ENCODE measurements around the gene CBFA2T2.

CBFA2T2 gene

GRCh38 chr20:33585413-33585812 is 95.5 kb downstream of the CBFA2T2 start:
- no peak for TF ChIP-seq TAF1 (IDR thresholded peaks at IDR 0.05; ENCODE audit: borderline replicate concordance, insufficient read depth, low read length)
- no peak for TF ChIP-seq POLR2AphosphoS5 (IDR thresholded peaks at IDR 0.05; ENCODE audit: low read depth, low read length)
- TF ChIP-seq SIN3A (IDR thresholded peaks at IDR 0.05; ENCODE audit: borderline replicate concordance, insufficient read depth, low read length), result no peak
- no peak for TF ChIP-seq FOXP2 (optimal IDR thresholded peaks at IDR 0.05; ENCODE audit: borderline replicate concordance, extremely low read depth, extremely low read length, insufficient read depth)
- no peak for TF ChIP-seq REST (IDR thresholded peaks at IDR 0.05; ENCODE audit: insufficient read depth in 1 of 2, low read depth in 2 of 2, low read length in 2 of 2)

- TF ChIP-seq TAF1 (IDR thresholded peaks at IDR 0.05; ENCODE audit: borderline replicate concordance, insufficient read depth, low read length) (no peak), FOXP2 (optimal IDR thresholded peaks at IDR 0.05; ENCODE audit: borderline replicate concordance, extremely low read depth, extremely low read length, insufficient read depth) (no peak), POLR2AphosphoS5 (IDR thresholded peaks at IDR 0.05; ENCODE audit: low read depth, low read length) (no peak), SIN3A (IDR thresholded peaks at IDR 0.05; ENCODE audit: borderline replicate concordance, insufficient read depth, low read length) (no peak), REST (IDR thresholded peaks at IDR 0.05; ENCODE audit: insufficient read depth in 1 of 2, low read depth in 2 of 2, low read length in 2 of 2) (no peak)
Measured at GRCh38 chr20:33589059-33589458, 99.2 kb downstream of the CBFA2T2 start.

- TF ChIP-seq TAF1 (IDR thresholded peaks at IDR 0.05; ENCODE audit: borderline replicate concordance, insufficient read depth, low read length) (no peak), FOXP2 (optimal IDR thresholded peaks at IDR 0.05; ENCODE audit: borderline replicate concordance, extremely low read depth, extremely low read length, insufficient read depth) (no peak), SIN3A (IDR thresholded peaks at IDR 0.05; ENCODE audit: borderline replicate concordance, insufficient read depth, low read length) (no peak), REST (IDR thresholded peaks at IDR 0.05; ENCODE audit: insufficient read depth in 1 of 2, low read depth in 2 of 2, low read length in 2 of 2) (no peak), POLR2AphosphoS5 (IDR thresholded peaks at IDR 0.05; ENCODE audit: low read depth, low read length) (no peak)
Measured at GRCh38 chr20:33594743-33595142, 104.8 kb downstream of the CBFA2T2 start.

GRCh38 chr20:33600414-33600813 is 110.5 kb downstream of the CBFA2T2 start:
- TF ChIP-seq SIN3A (IDR thresholded peaks at IDR 0.05; ENCODE audit: borderline replicate concordance, insufficient read depth, low read length) (no peak), FOXP2 (optimal IDR thresholded peaks at IDR 0.05; ENCODE audit: borderline replicate concordance, extremely low read depth, extremely low read length, insufficient read depth) (no peak), TAF1 (IDR thresholded peaks at IDR 0.05; ENCODE audit: borderline replicate concordance, insufficient read depth, low read length) (no peak), REST (IDR thresholded peaks at IDR 0.05; ENCODE audit: insufficient read depth in 1 of 2, low read depth in 2 of 2, low read length in 2 of 2) (no peak), POLR2AphosphoS5 (IDR thresholded peaks at IDR 0.05; ENCODE audit: low read depth, low read length) (no peak)

- TF ChIP-seq REST (IDR thresholded peaks at IDR 0.05; ENCODE audit: insufficient read depth in 1 of 2, low read depth in 2 of 2, low read length in 2 of 2), result no peak
- TF ChIP-seq POLR2AphosphoS5 (IDR thresholded peaks at IDR 0.05; ENCODE audit: low read depth, low read length), result no peak
- TF ChIP-seq FOXP2 (optimal IDR thresholded peaks at IDR 0.05; ENCODE audit: borderline replicate concordance, extremely low read depth, extremely low read length, insufficient read depth), result no peak
- no peak for TF ChIP-seq SIN3A (IDR thresholded peaks at IDR 0.05; ENCODE audit: borderline replicate concordance, insufficient read depth, low read length)
- TF ChIP-seq TAF1 (IDR thresholded peaks at IDR 0.05; ENCODE audit: borderline replicate concordance, insufficient read depth, low read length), result no peak
Measured at GRCh38 chr20:33600981-33601380, 111.1 kb downstream of the CBFA2T2 start.

Data from PFSK-1 (cell line).